GM21723 (cell line): ENCODE data around the gene WNT2B.

Experiments used
- ATAC-seq: cut with Tn5 transposase; IDR thresholded peaks from one replicate; pipeline ENCODE4 v1.9.1; 2021; ENCODE audit warnings: mild to moderate bottlenecking, moderate library complexity; ENCODE audit not compliant: unreplicated experiment

WNT2B gene

DNA sequence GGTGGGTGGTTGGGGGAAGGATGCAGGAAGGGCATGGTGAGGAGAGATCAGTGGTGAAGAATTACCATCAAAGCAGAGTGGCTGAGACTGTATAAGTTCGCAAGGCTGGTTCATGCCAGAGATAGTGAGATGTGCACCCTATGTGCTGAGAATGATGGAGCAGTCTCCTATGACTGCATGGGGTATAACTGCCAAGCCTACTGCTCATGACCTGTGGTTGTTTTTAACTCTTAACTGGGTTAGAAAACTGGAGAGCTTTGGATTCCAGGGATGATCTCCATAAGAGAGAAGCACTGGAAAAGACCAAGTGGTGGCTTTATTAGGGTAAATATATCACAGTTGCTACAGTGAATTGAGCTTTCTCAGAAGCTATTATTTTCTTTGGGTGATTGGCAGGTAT, 16.2 kb downstream of the WNT2B start:
- no peak for ATAC-seq

DNA sequence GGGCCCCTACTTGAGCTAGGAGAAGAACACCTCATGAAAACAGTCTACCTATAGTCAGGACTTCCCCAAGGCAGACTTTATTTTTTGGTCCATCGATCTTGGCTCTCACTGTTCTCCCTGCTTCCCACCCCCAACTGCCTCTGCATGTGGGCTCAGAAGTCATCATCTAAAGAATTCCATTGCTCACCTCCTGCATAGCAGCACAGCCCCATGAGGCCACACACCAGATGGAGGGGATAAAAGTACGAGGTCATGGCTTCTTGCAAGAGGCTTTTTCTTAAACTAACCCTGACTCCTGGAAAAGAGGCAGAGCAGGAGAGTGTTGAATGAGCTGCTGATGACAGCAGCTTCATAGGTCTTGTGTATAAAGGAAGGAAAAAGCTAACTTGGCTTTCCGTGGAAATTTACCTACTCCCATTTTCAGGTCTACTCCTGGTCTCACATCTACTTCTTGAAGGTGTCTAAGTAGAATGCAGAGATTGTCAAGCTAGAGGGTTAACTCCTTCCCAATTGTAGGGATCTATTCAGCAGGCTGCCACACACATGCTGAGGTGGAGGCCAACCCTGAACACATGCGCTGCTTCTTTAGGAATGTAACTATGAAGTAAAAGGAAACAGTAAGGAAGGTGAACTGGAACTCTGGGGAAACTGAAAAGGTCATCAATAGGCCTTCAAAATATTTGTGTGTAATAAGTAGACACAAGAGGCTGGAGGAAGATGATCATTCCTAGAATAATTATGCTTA, 18.7 kb downstream of the WNT2B start:
- ATAC-seq, result no peak

DNA sequence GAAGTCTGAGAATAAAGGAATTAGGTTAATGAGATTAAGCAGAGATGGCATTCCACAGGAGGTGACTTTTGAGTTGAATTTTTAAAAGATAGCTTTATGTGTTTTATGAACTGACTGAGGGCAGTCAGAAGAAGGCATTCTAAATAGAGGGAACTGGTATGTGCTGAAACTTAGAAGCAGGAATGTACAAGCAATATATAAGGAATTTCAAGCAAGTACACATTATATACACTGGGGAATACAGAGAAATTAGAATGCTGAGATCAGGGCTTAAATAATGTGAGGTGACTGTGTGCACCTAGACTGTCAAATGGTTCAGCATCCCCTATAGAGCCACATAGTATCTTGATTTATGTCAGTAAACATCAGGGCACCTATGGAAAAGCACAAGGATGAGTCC, 19.3 kb downstream of the WNT2B start:
- ATAC-seq, result no peak

DNA sequence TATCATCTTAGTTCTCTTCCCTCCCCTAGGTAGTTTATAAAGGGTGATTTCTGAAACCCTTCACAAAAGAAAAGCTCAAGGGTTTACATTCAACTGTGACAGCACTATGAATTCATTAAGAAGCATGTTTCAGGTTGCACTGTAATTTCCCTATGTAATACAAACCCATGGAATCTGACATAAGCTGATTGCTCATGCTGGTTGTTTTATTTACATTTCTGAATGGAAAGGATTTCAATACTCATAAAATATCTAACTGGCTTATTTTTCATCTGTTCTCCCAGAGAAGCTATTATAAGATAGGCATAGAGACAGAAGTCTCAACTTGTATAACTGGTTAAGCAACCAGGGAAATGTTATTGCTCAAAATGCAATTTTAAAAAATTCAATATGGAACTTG, 20.5 kb downstream of the WNT2B start:
- no peak for ATAC-seq

DNA sequence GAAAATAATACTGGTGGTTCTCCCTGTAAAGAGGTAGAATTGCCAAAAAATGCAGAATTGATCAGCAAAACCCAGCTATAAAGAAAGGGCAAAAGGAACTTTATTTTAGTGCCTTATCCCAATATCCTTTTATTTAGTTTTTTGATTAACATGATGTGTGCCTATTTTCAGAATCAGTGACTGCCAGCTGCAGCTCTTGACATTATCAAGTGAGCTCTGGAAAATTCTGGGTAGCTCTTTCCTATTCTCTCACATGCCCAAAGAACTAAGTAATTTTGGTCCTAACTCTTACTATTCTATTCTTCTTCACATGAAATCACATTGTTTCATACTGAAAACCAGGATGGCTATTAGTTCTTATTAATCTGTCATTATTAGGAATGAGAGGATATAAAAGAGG, 22.1 kb downstream of the WNT2B start:
- no peak for ATAC-seq

DNA sequence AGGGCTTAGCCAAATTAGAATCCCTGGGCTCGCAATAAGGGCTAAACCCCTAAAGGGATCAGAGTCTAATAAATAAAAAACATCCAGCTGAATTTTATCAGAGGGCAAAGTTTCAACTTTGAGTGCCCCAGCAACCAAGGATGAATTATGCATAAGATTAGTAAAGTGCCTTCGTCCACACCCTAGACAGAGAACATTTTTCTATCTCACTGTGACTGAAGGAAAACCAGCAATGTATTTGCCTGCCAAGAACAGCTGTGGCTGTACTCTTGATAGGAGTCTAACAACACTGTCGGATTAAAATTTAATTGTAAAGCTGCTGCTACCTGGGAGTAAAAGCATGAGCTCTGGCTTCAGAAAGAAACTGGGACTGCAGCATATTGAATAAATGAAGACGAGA, 23.3 kb downstream of the WNT2B start:
- ATAC-seq, result no peak

DNA sequence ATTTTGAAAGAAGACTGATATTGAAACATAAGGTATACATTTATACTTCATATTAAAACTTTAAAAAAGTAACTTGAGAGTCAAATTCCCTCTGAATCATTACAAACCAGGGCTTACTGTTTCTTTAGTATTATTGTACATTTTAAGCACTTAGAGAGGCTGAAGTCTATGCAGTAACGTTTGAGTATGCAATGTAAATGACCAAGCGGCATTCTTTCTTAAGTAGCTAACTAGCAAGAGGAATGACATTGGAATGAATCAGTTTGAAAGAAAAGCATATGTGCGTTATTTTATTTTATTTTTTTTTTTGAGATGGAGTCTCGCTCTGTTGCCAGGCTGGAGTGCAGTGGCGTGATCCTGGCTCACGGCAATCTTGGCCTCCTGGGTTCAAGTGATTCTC, 24.3 kb downstream of the WNT2B start:
- no peak for ATAC-seq

DNA sequence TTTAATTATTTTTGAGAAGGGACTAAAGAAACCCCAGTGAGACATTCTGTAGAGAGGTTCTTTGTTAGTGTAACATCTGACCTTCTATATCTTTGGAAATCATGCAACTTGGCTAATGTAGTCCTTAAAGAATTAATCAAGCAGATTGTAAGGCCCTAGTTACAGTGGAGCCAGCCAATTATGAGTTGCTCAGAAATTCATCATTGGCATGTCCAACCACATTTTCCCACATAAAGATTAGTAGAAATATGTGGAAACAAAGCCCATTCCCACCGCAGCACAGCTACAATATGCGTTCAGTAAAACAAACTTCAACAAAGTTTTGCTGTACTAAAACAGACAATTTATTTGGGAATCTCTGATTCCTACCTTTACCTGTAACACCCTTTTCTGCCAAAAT, 27.8 kb downstream of the WNT2B start:
- no peak for ATAC-seq

DNA sequence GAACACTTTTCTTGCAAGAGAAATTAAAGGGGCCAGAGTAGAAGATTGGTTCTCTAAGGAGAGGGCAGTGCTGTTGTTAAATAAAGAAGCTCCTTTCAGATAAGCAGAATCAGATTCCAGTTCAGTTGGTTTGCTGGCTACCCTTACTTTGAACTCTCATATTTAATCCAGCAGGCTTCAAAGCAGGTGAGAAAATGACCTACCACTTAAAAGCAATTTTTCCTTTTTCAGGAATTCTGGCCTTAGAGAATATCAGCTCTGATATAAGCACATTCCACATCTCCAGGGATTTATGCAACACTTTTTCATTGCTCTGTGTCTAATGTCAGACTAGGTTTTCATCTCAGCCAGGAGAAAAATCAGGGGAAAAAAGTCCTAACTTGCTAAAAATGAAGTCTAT, 28.7 kb downstream of the WNT2B start:
- no peak for ATAC-seq

DNA sequence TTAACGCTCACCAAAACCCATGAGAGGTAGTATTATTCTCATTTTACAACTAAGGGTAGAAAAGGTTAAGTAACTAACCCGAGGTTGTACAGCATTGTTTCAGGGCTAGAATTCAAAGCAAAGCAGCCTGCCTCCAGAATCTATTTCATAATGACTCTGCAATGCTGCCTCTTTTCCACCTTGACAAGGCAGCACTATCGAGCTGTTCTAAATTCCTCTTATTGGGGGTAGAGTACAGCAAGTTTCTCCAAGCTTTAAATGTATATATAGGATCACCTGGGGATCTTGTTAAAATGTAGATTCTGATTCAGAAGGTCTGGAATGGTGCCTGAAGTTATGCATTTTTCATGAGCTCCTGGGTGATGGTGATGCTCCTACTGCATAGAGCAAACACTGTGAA, 30.1 kb downstream of the WNT2B start:
- ATAC-seq, result no peak

DNA sequence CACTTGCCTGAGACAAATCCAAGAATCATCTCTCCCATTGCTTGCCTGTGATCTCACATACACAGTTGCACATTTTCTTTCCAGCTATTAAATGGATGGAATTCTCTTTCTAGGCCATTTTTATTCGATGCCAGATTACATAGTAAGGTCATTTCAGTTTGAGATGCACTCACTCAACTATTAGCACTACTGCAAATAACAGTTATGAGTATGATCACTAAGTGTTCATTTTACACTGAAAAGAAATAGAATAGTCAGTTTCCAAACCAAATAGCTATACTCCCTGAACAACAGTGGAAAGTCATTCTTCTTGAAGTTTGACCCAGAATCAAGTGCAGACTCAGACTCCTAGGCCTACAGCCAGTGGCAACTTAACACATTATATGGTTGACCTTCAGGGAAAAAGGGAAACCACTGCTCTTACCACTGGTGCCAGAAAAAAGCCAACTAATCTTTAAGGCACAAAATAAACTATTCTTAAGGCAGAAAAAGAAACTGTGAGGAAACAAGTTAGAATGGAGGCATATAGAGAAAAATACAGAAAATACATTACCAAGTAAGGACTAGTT, 31.5 kb downstream of the WNT2B start:
- ATAC-seq, result no peak

DNA sequence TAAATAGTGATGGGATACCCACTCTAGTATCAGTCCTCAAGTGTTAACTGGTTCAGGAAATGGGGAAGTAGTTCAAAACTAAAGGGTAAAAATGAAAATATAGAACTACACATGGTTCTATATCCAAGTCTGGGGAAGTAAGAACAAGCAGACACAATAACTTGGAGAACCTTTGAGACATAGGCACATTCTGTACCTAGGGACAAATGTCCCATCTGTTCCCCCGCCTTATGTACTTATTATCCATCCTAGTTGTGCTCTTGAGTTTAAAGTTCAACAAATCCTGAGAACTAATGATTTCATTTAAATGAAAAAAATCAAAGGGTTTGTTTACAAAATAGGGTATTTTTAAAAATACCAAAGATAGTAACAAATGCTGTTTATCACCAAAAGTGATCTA, 32.5 kb downstream of the WNT2B start:
- no peak for ATAC-seq

DNA sequence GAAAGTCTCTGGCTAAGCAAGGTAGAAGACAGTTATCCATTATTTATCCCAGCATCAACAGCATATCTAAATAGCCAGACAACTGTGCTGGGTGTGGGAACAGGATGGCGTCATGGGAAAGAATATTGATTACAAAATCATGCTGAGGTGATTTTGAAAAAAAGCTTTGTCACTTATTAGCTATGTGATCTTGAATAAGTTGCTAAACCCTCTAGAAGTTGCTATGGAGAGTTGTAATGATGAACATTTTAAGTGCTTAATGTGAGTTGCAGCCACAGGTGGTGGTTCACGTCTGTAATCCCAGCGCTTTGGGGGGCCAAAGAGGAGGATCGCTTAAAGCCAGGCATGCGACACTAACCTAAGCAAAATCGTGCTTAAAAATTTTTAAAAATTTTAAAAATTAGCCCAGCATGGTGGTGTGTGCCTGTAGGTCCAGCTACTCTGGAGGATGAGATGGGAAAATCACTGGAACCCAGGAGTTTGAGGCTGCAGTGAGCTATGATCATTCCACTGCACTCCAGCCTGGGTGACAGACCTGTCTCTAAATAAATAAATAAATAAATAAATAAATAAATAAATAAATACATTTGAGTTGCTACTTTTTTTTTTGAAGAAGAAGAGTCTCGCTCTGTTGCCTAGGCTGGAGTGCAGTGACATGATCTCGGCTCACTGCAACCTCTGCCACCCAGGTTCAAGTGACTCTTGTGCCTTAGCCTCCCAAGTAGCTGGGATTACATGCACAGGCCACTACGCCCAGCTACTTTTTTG, 33.6 kb downstream of the WNT2B start:
- no peak for ATAC-seq

DNA sequence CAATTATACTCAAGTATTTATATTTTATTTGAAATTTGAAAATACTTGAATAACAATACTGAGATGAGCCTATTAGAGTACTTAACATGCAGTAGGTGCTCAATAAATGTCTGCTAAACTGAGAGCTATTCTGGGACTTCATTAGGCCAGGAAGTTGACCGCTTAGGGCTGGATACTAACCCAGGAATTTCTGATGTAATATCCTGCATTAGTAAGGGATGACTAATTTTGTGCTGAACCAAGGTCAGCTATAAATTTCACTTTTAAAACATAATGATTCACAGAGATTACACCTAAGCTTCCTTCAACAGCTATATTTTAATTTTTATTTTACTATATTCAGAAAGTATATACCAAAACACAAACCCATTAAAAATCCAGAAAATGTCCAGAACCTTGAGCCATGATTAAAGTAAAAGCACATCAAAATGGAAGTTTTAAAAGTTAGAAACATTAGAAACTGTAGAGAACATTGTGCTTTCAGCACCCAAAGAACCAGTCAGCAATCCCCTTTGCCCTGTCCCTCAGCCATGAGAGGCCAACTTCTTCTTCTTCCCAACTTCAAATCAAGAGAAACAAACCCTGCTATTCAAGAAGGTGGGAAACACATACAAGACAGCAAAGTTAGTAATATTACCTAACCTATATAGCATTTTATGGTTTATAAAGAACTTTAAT, 35.4 kb downstream of the WNT2B start:
- no peak for ATAC-seq

DNA sequence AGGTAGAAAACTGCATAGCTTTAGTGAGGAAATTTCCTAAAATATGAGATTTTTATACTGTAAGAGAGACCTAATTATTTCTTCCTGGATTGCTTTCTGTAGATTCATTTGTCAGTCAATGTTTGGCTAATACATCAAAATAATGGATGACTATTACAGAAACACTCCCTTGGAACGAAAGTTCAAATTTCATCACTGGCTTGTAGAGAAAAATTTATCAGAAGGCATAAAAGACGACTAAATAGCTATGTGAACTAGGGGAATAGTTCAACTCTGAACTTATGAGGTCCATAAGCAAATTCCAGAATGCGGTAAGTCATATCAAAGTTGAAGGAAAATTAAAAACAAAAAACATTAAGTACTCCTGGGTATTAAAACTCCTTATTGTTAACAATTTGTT, 36.0 kb downstream of the WNT2B start:
- ATAC-seq, result no peak

DNA sequence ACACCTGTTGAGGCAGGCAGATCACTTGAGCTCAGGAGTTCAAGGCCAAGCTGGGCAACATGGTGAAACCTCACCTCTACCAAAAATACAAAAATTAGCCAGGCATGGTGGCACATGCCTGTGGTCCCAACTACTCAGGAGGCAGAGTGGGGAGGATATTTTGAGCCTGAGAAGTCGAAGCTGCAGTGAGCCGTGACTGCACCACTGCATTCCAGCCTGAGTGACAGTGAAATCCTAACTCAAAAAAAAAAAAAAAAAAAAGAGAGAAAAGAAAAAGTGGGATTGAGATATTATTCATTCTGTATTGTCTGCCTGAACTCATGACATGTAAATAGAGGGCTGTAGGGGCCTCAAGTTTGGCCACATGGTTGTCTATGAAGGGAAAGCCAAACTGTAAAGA, 37.3 kb downstream of the WNT2B start:
- no peak for ATAC-seq

DNA sequence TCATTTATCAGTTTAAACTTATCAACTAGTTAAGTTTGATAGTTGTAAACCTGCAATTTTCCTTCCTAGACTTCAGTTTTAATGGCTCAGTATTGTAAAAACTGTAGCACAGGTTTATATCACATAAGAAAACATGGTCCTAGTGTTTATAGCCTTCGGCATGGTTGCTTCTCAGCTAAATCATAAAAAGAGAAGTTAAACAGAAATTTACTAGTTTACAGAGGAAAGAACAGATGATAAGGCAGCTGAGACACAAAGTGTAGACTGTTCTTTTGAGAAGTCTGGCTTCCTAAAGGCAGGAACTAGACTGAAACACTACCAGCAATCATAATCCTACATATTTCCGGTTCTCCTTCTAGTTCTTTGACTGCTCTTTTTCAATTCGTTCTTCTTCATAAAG, 39.8 kb downstream of the WNT2B start:
- ATAC-seq, result no peak

DNA sequence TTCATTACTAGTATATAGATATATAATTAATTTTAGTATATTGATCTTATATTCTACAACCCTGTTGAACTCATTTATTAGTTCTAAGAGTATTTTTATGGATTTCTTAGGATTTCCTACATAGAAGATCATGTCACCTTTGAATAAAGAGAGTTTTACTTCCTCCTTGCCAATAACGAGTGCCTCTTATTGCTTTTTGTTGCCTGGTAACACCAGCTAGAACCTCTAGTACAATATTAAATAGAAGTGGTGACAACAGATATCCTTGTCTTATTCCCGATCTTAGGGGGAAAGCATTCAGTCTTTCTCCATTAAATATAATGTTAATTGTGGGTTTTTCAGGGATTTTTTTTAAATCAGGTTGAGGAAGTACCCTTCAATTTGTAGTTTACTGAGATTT, 40.8 kb downstream of the WNT2B start:
- ATAC-seq, result no peak

DNA sequence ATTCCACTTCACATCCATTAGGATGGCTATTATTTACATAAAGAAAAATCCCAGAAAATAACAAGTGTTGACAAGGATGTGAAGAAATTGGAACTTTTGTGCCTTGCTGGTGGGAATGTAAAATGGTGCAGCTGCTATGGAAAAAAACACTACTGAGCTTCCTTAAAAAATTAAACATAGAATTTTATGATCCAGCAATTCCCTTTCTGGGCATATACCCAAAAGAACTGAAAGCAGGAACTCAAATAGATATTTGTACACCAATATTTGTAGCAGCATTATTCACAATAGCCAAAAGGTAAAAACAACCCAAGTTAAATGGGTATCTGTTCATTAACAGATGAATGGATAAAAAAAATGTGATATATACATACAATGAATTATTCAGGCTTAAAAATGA, 45.6 kb downstream of the WNT2B start:
- no peak for ATAC-seq

DNA sequence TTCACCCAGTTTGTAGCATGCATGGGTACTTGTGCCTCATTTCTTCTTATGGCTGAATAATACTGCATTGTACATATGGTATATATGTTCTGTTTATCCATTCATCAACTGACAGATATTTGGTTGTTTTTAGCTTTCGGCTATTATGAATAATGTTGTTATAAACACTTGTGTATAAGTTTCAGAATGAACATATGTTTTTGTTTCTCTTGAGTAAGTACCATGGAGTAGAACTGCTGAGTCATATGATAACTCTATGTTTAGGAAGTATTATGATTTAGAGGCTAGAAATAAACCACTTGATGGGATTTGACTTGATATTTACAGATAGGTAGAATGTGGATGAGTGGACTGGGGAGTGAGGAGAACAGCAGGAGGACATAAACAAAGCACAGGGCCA, 48.6 kb downstream of the WNT2B start:
- ATAC-seq, result no peak

DNA sequence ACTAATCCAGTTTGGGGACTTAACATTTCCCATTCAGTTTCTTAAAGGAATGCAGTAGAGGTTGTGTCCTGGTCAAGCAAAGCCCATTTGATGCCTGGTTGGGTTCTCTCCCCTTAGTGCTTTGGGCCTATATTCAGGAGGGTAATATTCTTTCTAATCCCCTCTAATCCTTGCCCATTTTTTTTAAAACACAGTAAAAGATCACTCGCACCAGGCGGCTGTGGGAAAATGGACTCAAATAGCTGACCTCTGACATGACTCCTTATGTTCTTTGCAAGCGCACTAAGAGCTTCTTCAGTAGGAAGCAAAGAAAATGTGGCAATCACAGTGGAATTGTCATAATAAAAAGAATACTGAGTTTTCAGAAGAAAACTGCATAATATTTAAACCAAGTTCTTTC, 49.9 kb downstream of the WNT2B start:
- no peak for ATAC-seq

DNA sequence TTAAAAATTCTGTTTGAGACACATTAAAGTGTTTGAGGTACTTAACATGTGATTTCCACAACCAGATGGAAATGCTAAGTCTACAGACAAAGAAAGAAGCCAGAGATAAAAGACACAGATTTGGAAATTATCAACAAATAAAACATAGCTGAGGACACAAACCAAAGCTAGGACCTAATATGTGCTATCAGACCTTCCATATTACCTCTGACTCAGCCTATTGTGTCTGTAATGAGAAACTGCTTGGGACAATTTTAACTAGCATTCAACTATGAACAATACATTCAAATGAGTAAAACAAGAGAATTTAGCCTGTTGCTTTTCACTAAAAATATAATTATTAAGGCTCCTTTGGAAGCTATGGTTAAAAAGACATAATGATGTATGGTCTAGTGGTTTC, 54.6 kb downstream of the WNT2B start:
- ATAC-seq, result no peak
